Measurements from ENCODE around the gene RPS6KB2. TPM values are rescaled to one million over a fixed set of nuclear protein-coding genes. Genes with fewer than 3 reads are reported as not detected.

Gene RPS6KB2
- polyA plus RNA-seq, 4 donors, result 37.4 to 46.7 (median 41.7) TPM

DNA sequence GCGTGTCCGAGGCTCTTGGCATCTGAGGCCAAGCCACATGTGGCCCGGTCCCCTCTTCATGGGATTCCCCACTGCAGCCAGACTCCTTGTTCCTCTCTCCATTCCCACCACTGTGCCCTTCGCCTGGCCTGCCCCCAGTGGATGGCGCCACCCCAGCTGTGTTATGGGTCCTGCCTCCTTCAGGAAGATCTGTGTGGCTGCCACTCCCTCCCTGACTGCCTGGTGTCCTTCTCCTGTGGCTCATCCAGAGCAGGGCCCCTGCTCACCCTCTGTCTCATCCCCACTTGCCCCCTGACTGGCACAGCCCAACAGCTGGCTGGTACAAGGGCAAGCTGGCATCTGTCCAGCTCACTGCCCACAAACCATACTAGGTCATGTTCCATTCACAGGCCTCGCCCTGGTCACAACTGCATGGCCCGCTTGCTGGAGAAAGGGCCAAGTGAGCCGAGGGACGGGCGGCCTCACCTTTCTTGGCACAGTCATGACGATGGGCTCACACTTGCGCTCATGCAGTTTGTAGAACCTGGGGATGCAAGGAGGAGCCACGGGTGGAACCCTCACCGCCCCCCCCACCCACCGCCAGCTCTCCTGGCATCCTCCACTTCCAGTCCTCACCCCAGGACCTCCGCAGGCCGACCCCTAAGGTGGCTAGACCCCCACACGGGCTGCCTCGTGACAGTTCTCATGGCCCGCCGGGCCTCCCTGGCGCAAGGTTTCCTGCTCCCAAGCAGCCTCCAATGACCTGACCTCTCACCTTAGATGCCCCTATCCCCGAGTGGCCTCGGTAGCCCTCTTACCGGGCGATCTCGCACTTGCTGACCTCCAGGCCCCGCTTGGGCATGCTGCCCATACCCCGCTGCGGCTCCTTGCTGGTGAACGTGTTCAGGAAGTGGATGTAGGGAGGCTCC lies 11.3 kb downstream of the RPS6KB2 start:
- no peak for DNase-seq (ENCODE audit: low read depth in 4 of 4, low spot score in 3 of 4)

DNA sequence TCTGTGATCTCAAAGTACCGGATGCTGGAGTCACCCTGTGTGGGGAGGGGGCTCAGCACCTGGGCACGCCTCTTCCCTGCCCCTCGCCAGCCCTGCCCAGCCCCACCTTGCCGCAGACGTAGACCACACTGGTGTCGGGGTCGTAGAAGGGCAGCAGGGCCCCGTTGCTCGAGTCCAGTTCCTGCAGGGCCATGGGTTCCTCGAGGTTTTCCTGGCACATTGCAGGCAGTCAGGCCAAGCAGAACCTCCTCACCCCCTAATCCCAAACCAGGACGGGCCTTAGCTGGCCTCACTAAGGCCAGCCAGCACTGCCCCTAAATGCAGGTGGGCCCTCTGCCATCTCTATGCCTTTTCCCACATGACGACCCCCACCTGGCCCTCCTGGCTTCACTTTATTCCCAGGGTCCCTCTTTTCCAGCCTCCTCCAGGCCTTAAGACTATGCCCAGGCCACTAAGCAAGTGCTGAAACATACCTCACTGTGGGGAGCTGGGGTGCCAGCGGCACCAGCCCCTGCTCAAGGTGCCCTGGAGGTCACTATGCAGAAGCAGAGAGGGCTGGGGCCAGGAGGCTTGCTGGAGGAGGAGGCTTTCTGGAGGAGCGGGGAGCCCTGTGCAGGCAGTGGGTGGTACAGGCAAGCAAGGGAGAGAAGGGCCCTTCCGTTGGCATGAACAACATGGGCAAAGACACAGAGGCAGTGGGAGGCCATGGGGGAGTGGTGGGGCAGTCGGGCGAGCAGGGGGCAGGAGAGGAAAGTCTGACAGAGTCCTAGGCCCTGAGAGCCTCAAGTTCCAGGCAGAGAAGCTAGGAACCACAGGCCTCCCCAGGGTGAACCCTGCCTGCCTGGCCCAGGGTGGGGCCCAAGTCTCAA lies 12.2 kb downstream of the RPS6KB2 start:
- no peak for DNase-seq (ENCODE audit: low read depth in 4 of 4, low spot score in 3 of 4)

- no peak for DNase-seq (ENCODE audit: low read depth in 4 of 4, low spot score in 3 of 4)
These were observed 12.8 kb downstream of the RPS6KB2 start for GRCh38 chr11:67441098-67441563.

DNA sequence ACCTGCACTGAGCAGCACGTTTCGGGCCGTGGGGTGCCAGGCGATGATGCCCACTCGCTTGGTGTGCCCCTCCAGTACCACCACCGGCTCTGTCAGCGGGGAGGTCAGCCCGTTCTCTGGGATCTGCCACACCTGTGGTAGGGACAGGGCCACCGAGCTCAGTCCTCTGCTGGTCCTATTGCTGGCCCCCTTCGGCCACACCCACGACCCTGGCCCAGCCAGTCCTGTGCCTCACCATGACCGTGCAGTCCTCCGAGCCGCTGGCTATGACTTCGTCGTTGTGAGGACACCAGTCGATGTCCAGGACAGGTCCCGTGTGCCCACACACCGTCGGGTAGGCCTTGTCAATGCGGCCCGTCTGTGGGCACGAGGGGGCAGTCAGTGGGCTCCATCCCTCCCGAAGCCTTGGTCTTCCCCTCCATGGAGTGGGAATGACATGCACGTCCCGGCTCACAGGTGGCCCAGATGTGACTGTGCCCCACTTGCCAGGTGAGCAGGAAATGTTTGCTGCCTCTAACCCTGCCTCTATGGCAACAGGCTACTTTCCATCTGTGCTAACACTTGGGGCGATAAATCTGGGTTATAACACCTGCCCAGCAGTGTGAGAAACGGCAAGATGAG lies 13.5 kb downstream of the RPS6KB2 start:
- DNase-seq (ENCODE audit: low read depth in 4 of 4, low spot score in 3 of 4), result no peak

DNA sequence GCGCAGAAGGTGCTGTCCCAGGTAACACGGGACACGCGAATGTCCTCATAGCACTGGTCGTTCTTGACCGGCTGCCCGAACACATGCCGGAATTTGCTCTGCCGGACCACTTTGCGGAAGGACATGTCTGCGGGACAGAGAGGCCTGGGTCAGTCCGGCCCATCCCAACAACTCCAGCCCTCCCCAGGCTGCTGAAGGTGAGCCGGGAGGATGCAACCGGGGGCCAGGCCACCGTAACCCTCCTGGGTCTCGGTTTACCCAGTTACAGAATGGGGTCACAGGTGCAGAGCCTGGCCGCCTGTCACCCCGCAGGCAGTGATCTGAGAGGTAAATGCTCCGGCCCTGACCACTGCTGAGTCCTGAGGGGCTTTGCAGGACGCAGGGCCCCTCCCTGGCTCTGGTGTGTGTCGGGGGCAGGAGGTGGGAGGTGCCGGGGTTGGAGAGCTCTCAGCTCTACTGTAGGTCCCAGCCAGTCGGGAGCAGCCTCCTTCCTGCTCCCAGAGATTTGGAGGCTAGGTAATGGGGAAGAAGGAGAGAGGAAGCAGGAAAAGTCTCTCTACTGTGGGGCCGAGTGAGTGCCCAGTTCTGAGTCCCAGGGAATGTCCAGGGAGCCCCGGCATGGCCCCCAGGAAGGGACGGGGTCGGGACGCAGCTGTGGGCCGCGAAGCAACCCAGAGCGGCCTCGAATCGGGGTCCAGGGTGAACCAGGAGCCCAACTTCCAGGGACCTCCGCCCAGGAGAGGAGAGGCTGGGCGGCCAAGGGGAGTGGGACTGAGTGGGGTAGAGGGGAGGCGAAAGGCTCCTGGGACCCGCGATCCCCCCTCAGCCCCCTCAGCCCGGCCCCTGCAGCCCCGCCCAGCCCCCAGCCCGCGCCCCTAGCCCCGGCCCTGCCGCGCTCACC lies 14.5 kb downstream of the RPS6KB2 start:
- DNase-seq (ENCODE audit: low read depth in 4 of 4, low spot score in 3 of 4), result no peak

DNA sequence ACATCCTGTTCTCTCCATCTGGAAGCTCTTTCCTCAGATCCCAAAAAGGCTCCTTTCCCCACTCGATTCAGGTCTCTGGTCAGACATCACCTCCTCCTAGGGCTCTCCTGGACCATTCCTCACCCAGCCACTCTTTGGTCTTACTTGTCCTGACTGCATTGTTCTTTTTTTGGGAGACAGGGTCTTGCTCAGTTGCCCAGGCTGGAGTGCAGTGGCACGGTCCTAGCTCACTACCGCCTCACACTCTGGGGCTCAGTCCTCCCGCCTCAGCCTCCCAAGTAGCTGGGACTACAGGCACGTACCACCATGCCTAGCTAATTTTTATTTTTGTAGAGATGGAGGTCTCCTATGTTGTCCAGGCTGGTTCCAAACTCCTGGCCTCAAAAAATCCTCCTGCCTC lies 17.2 kb downstream of the RPS6KB2 start:
- no peak for DNase-seq (ENCODE audit: low read depth in 4 of 4, low spot score in 3 of 4)

- no peak for DNase-seq (ENCODE audit: low read depth in 4 of 4, low spot score in 3 of 4)
These were observed 19.9 kb downstream of the RPS6KB2 start for GRCh38 chr11:67448220-67448609.

GRCh38 chr11:67449116-67449844 lies 21.0 kb downstream of the RPS6KB2 start:
- DNase-seq (ENCODE audit: low read depth in 4 of 4, low spot score in 3 of 4), result no peak

DNA sequence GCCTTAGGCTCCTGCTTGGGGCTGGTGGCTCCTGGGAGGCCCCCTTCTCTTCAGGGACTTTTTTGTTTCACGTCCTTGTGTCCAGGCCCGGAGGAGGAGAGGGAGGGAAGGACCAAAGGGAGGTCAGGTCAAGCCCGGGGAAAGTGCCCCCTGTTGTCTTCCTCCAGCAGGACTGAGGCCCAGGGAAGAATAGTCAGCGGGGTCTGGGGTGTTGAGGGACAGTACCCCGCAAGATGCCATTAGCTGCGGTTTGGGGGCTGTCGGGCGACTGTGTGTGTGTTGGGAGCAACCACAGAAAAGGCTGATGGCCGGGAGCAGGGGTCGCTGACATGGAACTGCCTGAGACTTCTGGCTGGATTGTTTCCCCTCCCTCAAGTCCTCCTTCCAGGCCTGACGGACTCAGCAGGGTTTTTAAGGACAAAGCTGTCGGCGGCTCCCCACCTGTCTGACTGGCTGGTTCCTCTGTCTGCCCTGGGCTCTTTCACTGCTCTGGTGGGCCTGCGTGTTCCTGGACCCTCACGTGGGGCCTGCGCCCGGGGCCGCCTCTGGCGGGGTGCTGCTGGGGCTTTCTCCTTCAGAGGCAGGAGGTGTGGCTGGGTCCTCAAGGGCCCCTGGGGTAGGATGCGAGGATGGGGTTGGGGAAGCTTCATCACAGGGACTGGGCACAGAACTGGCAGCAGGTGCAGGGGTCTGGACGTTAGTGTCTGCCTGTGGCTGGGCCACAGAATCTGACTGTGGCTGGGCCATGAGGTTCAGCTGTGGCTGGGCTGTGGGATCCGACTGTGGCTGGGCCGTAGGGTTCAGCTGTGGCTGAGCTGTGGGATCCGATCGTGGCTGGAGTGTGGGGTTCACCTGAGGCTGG lies 22.7 kb downstream of the RPS6KB2 start:
- no peak for DNase-seq (ENCODE audit: low read depth in 4 of 4, low spot score in 3 of 4)

DNA sequence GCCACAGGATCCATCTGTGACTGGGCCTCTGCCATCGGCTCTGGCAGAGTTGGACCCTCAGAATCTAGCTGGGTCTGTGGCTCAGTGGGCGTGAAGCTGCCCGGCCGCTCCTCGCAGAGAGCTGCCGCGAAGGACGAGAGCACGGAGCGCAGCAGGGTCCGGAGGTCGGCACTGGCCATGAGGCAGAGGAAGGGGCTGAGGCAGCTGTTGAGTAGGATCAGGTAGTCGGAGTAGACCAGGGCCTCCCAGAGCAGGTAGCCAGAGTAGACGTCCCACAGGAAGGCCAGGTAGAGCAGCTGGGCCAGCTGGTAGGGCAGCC lies 23.3 kb downstream of the RPS6KB2 start:
- DNase-seq (ENCODE audit: low read depth in 4 of 4, low spot score in 3 of 4), result no peak

GRCh38 chr11:67452141-67452952 lies 24.1 kb downstream of the RPS6KB2 start, which contains the start of gene GPR152:
TSS of gene GPR152 (minus strand) at chr11:67452729. CDS start at chr11:67452724, 5 bp downstream.
- no peak for DNase-seq (ENCODE audit: low read depth in 4 of 4, low spot score in 3 of 4)

- DNase-seq (ENCODE audit: low read depth in 4 of 4, low spot score in 3 of 4), result no peak
These were observed 25.8 kb downstream of the RPS6KB2 start for GRCh38 chr11:67453816-67454732.

DNA sequence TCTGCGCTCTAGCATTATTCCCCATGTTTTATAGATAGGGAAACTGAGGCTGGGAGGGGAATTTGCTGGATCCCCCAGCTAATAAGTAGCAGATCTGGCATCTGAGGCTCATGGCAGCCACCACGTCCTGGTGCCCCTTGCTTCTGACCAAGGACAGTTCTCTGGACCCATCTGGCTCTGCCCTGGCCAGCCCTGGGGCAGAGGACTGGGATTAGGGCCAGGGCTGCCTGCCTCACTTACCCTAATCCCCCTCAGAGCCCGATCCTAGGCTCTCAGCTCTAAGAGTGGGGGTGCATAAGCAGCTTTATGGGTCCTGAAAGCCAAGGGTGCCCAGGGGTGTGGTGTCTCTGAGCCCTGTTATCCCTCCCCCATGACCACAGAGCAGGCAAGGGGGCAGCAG lies 26.8 kb downstream of the RPS6KB2 start, which contains the start of gene CABP4:
Gene CABP4, plus strand, starts transcription at position 301 of the 400 bp plus-strand sequence. Its CDS starts 70 bp downstream, at position 371.
- no peak for DNase-seq (ENCODE audit: low read depth in 4 of 4, low spot score in 3 of 4)

GRCh38 chr11:67456068-67456705 lies 27.9 kb downstream of the RPS6KB2 start:
- no peak for DNase-seq (ENCODE audit: low read depth in 4 of 4, low spot score in 3 of 4)

GRCh38 chr11:67457453-67457852 lies 29.2 kb downstream of the RPS6KB2 start:
- DNase-seq (ENCODE audit: low read depth in 4 of 4, low spot score in 3 of 4), result no peak

- DNase-seq (ENCODE audit: low read depth in 4 of 4, low spot score in 3 of 4), result no peak
These were observed 30.0 kb downstream of the RPS6KB2 start for GRCh38 chr11:67458266-67458665.

Data from left renal pelvis (tissue), 4 donors.